Vagina (tissue), 2 donors: ENCODE results near the gene HIVEP2. TPM values are rescaled to one million over a fixed set of nuclear protein-coding genes. Genes with fewer than 3 reads are reported as not detected.

Experiments
- DNase-seq, 2 donors: peaks; one replicate each; pipeline ENCODE4 v3.0.0-alpha.2; 2017; ENCODE audit errors: extremely low spot score in 2 of 2
- H3K27ac ChIP-seq: fragments of 200-600 bp; sonication (generic); one replicate; pipeline ENCODE4 v1.5.1; 2019
- H3K27me3 ChIP-seq: fragments of 200-600 bp; sonication (generic); one replicate; pipeline ENCODE4 v1.5.1; 2019
- H3K36me3 ChIP-seq, 2 donors: fragments of 200-600 bp; sonication (generic); one replicate each; pipeline ENCODE4 v1.5.1; 2017 to 2019
- H3K4me1 ChIP-seq: fragments of 200-600 bp; sonication (generic); one replicate; pipeline ENCODE4 v1.5.1; 2019
- H3K4me3 ChIP-seq, 2 donors: fragments of 200-600 bp; sonication (generic); 1 replicate in 1 of 2; 2 replicates in 1 of 2; pipeline ENCODE4 v1.5.1; 2016 to 2019
- H3K9me3 ChIP-seq: fragments of 200-600 bp; sonication (generic); one replicate; pipeline ENCODE4 v1.5.1; 2019
- POLR2A ChIP-seq, 2 donors: fragments of 450-650 bp; IDR thresholded peaks; one replicate each; pipeline ENCODE4 v1.6.1; 2017; ENCODE audit warnings: antibody characterized with exemption in 2 of 2, mild to moderate bottlenecking in 2 of 2, moderate library complexity in 2 of 2
- POLR2AphosphoS5 ChIP-seq, 2 donors: sonication (generic); formaldehyde crosslinking; IDR thresholded peaks; one replicate each; pipeline ENCODE4 v1.9.0; 2017; ENCODE audit warnings: antibody characterized with exemption in 2 of 2, mild to moderate bottlenecking in 2 of 2, low read depth in 1 of 2; ENCODE audit not compliant: insufficient read depth in 1 of 2
- intact Hi-C: fragments of 100-400 bp; cut with DNase I; formaldehyde crosslinking; loops from one replicate; pipeline ENCODE4 v1.15.1; 2023
- total RNA-seq: library from RNA; depleted of rRNA; stranded (reverse); fragments of >200 nt; gene quantifications from one replicate; pipeline ENCODE4 v1.2.3, GENCODE V29; 2016
- TF ChIP-seq, protein P1 (sequence below), 3 experiments: fragments of 450-650 bp in 2 of 3; fragments of 200-600 bp in 1 of 3; sonication (generic) in 1 of 3; IDR thresholded peaks; one replicate each; pipeline ENCODE4 v1.5.1; 2017 to 2019; ENCODE audit warnings: antibody characterized with exemption in 3 of 3, mild to moderate bottlenecking in 2 of 3, moderate library complexity in 2 of 3

HIVEP2 gene
- total RNA-seq, 1 donor from 2014 or later: 24.6 TPM

DNA sequence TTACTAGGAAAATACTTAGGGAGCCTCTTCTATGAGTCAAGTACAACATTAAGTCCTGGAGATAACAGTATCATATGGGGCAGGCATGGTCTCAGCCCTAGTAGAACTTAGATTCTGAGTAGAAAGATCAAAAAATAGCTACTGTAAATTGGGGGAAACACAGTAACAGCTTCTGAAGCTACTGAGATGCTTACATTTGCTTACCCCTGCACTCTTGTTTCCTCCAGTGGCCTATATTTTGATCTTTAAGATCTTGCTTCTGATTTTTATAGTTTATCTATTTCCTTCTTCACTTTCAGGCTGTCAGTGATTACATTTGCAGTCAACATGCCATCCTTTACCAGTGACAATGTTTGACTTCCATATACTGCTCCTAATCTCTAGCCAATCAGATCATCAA lies 35.3 kb downstream of the HIVEP2 start:
- Histone ChIP-seq H3K36me3 (no peaks in the 10 kb centered on the region), H3K9me3 (no peaks in the 10 kb centered on the region), H3K27ac (no peak overlapping the region), H3K27me3 (no peaks in the 10 kb centered on the region), H3K4me3 (no peak overlapping the region), H3K4me1 (no peaks in the 10 kb centered on the region)
- no peak for DNase-seq
- TF ChIP-seq POLR2A (IDR thresholded peaks at IDR 0.05): no peak
- TF ChIP-seq POLR2AphosphoS5 (IDR thresholded peaks at IDR 0.05; ENCODE audit: insufficient read depth in 1 of 2, low read depth in 1 of 2): no peak
- TF ChIP-seq, protein P1, sequence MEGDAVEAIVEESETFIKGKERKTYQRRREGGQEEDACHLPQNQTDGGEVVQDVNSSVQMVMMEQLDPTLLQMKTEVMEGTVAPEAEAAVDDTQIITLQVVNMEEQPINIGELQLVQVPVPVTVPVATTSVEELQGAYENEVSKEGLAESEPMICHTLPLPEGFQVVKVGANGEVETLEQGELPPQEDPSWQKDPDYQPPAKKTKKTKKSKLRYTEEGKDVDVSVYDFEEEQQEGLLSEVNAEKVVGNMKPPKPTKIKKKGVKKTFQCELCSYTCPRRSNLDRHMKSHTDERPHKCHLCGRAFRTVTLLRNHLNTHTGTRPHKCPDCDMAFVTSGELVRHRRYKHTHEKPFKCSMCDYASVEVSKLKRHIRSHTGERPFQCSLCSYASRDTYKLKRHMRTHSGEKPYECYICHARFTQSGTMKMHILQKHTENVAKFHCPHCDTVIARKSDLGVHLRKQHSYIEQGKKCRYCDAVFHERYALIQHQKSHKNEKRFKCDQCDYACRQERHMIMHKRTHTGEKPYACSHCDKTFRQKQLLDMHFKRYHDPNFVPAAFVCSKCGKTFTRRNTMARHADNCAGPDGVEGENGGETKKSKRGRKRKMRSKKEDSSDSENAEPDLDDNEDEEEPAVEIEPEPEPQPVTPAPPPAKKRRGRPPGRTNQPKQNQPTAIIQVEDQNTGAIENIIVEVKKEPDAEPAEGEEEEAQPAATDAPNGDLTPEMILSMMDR (IDR thresholded peaks at IDR 0.05): no peak
- intact Hi-C loops: no loop called here

DNA sequence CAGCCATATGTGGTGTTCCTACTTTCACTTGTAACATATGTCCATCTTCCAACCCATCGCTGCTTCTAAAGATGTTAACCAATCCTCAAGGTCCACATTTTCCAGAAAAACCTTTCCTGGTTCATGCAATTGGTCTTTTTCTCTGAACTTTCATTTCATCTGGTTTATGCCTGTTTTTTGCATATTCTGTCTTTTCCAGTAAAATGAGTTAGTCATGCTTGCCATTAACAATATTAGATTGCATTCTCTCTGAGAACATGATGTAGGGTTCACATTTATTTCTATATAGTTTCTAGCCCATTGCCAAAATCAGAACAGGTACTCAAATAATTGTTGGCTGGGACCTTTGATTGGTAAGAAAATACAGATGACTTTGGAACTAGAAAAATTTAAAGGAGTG lies 36.7 kb downstream of the HIVEP2 start:
- Histone ChIP-seq H3K36me3 (no peaks in the 10 kb centered on the region), H3K27me3 (no peaks in the 10 kb centered on the region), H3K9me3 (no peaks in the 10 kb centered on the region), H3K27ac (no peak overlapping the region), H3K4me1 (no peaks in the 10 kb centered on the region), H3K4me3 (no peak overlapping the region)
- no peak for DNase-seq
- intact Hi-C loops: no loop called here
- TF ChIP-seq, protein P1 (IDR thresholded peaks at IDR 0.05): no peak
- no peak for TF ChIP-seq POLR2AphosphoS5 (IDR thresholded peaks at IDR 0.05; ENCODE audit: insufficient read depth in 1 of 2, low read depth in 1 of 2)
- no peak for TF ChIP-seq POLR2A (IDR thresholded peaks at IDR 0.05)

DNA sequence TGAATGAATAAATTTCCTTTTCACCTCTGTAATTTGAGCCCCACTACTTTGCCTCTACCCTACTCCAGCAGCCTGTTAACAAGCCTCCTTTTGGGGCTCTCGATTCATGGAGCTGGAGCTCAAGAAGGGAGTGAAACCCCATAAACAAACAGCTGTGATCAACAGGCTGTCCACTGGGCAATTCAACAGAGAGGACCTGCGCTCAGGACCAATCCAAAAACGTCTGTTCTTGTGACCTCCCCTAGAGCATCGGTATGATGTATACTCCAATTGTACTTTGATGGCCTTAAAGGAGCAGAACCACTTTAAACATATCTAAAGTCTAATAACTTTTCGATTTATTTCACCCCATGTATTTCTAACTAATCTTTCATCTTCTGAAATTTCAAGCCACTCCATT lies 37.4 kb downstream of the HIVEP2 start:
- H3K27ac ChIP-seq: no peak overlapping the region
- TF ChIP-seq POLR2A (IDR thresholded peaks at IDR 0.05) (no peak), POLR2AphosphoS5 (IDR thresholded peaks at IDR 0.05; ENCODE audit: insufficient read depth in 1 of 2, low read depth in 1 of 2) (no peak)
- TF ChIP-seq, protein P1 (IDR thresholded peaks at IDR 0.05): no peak
- no peaks in the 10 kb centered on the region for H3K9me3 ChIP-seq
- H3K4me3 ChIP-seq: no peak overlapping the region
- H3K27me3 ChIP-seq: no peaks in the 10 kb centered on the region
- no peak for DNase-seq
- H3K36me3 ChIP-seq: no peaks in the 10 kb centered on the region
- no peaks in the 10 kb centered on the region for H3K4me1 ChIP-seq
- intact Hi-C loops: no loop called here

DNA sequence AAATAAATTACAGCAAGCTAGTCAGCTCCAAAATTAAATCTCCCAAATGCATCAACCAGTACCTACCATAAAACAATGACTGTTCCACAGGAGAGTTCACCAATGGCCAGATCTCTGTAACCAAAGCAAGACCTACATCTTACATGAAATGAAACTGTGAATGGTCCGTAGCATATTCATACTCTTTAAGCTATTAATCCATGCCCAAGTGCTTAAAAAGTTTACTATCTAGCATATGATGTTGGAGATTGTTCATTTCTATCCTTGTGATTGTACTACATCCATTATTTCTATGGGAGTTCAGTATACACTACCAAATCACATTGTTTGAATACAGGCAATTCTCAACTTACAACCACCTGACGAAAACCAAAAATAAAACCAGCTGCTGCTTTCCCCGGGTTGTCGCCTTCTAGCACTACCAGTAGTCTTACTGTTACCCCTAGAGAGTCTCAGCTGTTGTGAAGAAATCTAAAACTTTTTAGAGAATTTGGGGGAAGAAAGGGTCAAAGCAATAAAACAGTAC lies 38.0 kb downstream of the HIVEP2 start:
- TF ChIP-seq POLR2A (IDR thresholded peaks at IDR 0.05) (no peak), POLR2AphosphoS5 (IDR thresholded peaks at IDR 0.05; ENCODE audit: insufficient read depth in 1 of 2, low read depth in 1 of 2) (no peak)
- TF ChIP-seq, protein P1 (IDR thresholded peaks at IDR 0.05): no peak
- no peak overlapping the region for H3K4me3 ChIP-seq
- no peak overlapping the region for H3K27ac ChIP-seq
- no peaks in the 10 kb centered on the region for H3K27me3 ChIP-seq
- no peak for DNase-seq
- H3K9me3 ChIP-seq: no peaks in the 10 kb centered on the region
- intact Hi-C loops: no loop called here
- H3K36me3 ChIP-seq: no peaks in the 10 kb centered on the region
- no peaks in the 10 kb centered on the region for H3K4me1 ChIP-seq

DNA sequence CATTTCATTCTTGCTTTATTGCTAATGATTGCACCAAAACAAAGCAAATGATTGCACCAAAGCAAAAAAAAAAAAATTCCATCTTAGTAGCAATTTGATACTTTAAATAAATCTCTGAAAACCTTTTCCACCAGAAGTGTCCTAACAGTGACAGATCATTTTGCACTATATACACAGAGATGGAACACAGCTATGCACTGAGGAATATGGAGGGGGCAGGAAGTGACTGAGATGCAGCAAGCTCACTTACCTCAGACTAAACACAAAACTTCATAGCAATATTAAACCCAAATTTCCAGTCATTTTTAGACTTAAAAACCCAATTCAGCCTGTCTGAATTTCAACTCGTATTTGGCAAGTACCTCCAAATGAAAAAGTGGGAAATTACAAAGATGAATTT lies 41.2 kb downstream of the HIVEP2 start:
- Histone ChIP-seq H3K27me3 (no peaks in the 10 kb centered on the region), H3K4me3 (no peak overlapping the region), H3K36me3 (no peaks in the 10 kb centered on the region), H3K9me3 (no peaks in the 10 kb centered on the region), H3K27ac (no peak overlapping the region), H3K4me1 (peaks cover 27% of the 10 kb centered on the region)
- no peak for TF ChIP-seq POLR2AphosphoS5 (IDR thresholded peaks at IDR 0.05; ENCODE audit: insufficient read depth in 1 of 2, low read depth in 1 of 2)
- TF ChIP-seq, protein P1 (IDR thresholded peaks at IDR 0.05): no peak
- no peak for TF ChIP-seq POLR2A (IDR thresholded peaks at IDR 0.05)
- no peak for DNase-seq
- intact Hi-C loops: no loop called here
